CD4-positive, alpha-beta T cell treated with Interleukin-6 for 4 hours (primary cell): ENCODE results near the gene VIP.
"Not testable (repeated sequence)": the region's sequence is repeated elsewhere in the genome, so short reads cannot be mapped to it uniquely, and the experiment has no call there.

Source experiments
- DNase-seq: peaks from one replicate; pipeline ENCODE4 v3.0.0-alpha.2; 2020; ENCODE audit warnings: mixed read lengths

The VIP gene

DNA sequence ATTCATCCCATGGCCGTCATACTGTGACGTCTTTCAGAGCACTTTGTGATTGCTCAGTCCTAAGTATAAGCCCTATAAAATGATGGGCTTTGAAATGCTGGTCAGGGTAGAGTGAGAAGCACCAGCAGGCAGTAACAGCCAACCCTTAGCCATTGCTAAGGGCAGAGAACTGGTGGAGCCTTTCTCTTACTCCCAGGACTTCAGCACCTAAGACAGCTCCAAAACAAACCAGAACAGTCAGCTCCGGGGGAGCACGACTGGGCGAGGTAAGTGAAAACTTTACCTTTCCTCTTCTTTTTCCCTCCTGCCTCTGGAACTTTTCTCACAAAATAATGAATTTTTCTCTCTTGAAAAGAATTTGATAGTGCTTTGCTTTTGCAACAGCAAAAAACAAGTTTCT lies at the start of gene VIP:
Gene VIP (plus strand): TSS at position 104 of the 400 bp plus-strand sequence. CDS start 1,381 bp downstream, outside the sequence.
- DNase-seq = no peak

DNA sequence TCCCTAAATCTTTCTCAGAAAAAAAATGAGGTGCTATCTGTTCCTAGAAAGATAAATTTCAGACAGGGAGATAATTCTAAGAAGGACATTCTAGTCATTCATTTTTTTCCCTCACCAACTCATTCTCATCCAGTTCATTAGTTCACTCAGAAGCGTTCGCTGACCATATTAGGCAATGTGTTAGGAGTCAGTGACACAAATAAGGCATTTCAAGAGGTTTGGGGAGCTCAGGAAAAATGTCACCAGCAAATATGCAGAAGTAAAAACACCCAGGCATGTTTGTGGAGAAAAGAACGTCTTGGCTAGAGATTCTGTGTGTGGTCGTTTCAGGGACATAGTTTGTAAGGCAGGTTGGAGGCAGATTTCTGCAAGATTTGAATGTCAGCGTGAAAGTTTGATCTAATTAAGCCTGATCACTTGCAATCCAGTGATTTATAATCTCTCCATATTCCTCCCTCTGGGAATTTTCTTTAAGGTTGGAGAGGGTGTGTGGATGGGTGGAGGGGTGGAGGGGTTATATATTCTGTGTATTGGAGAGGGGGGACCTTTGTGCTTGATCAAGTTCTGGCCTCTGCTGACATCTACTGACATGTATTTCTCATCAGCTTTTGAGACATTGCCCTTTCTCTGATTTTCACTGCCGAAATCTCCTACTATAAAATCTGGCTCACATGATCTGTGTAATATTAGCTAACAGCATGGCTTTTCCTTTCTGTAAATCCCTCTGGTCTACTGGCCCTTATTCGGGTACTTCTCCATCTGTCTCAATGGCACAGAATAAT lies 49.3 kb upstream of the VIP start:
- no peak for DNase-seq

DNA sequence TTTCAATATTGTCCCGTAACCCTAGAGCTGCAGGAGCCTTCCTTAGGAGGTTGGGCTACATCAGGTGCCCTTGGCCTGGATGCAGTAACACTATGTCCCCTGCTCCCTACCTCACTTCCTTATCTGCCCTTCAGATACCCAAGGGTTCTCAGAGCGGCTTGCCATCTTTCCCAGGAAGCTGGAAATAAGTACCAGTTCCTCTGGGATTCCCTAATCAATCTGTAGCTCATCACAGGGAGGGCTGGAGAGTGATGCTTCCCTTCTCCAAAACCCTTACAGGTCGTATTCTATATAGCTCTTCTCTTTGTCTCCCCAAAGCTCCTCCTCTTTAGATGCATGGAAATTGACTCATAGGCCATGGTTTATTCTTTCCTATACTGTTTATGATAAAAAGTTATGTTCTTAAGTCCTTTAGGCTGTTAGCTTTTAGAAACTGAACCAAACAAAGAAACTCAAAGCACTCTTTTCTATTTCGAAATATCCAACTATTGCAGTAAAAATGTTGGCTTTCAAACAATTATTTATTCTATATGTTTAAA lies 48.7 kb upstream of the VIP start:
- DNase-seq = no peak

DNA sequence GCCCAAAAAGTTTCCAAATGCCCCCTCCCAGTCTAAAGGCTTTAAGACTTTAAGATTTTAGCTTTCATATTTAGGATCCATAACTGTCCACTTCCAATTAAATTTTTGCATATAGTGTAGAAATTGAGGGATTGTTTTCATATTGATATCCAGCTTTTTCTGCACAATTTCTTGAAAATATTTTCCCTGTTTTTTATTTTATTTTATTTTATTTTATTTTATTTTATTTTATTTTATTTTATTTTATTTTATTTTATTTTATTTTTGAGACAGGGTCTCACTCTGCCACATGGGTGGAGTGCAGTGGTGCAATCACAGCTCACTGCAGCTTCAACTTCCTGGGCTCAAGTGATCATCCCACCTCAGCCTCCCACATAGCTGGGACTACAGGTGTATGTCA lies 46.8 kb upstream of the VIP start:
- not testable (repeated sequence) for DNase-seq

DNA sequence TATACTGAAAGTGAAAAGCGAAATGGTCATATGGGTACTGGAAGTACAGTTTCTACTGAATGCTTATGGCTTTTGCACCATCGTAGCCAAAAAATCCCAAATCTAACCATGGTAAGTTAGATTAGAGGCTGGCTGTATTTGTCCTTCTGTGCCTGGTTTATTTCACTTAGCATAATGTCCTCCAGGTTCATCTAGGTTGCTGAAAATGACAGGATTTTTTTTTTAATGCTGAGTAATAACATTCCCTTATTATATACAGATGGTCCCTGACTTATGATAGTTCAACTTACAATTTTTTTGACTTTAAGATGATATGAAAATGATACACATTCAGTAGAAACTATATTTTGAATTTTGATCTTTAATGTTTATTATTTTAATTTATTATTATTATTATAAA lies 45.3 kb upstream of the VIP start:
- DNase-seq = no peak

DNA sequence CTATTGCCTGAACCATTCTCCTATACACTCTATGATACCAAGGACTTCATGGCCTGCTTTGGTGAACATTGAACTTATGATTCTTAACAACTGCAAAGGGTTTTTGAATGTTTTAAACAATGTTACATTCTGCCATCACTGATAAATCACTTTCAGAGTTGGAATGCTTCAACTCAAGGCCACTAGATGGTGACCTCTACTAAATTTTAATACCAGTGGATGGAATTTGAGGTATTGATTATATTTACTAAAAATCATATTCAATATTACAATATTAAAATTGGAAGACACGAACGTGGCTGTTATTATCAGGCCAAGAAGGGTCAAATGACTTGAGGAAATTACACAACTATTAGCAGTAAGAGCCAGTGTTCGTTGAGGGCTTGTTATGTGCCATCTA lies 34.3 kb upstream of the VIP start:
- no peak for DNase-seq

DNA sequence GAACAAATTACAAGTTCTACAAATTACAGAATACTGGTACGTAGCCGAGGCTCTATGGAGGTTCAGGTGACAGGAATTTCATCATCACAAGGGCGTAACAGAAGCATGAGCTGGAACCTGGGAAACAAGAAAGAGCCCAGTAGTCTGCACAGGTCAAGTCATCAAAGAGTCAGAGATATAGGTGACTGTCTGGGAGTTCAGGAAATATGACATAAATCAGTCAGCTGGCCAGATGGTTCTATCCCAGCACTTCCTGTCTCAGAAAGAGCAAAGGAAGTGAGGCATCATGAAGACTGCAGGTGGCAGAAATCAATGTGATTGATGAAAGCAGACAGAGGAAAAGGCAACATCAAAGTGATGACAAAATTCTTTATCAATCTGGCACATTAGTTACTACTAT lies 29.6 kb upstream of the VIP start:
- no peak for DNase-seq

DNA sequence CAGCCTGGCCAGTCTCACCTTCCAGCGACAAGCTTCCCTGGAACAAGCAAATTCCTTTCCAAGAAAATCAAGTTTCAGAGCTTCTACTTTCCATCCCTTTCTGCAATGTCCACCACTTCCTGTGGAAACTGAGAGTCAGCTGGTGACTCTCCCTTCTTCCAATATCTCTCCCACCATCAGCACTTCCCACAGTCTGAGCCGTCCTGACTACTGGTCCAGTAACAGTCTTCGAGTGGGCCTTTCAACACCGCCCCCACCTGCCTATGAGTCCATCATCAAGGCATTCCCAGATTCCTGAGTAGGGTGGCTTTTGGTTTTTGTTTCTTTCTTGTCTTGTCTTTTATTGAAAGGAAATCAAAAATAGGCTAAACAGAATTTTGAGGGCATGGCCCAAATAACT lies 28.6 kb upstream of the VIP start:
- DNase-seq = no peak

DNA sequence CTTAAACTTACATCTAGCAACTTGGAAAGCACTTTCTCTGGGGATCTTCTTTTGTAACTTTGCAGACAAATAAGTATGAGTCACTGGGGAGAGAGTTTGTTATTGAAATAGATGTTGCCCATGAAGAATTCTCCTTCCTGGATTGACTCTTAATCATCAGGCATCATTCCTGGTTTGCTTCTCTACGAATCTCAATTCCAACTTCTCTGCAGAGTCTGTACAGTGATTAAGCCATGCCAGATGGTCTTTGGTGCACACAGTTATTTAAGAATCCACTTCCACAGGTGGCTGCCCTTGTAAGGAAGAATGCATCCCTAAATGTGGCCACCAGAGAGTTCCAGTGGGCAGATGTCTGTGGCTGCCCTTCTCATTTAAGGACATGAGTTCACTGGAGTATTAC lies 27.2 kb upstream of the VIP start:
- DNase-seq = no peak

DNA sequence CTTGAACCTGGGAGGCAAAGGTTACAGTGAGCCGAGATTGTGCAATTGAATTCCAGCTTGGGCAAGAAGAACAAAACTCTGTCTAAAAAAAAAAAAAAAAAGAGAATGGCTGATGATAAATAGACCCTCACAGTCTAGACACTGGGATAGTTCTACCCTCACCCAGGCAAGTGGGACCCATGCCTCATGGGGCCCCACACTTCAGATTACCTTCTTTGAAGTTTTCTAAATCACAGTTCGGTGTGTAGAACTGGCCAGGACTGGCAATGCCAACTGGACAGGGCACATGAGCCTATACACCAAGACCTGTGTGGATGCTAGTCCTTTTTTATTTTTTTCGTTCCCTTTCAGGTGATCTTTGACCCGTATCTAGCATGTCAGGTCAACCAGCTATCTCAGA lies 24.3 kb upstream of the VIP start:
- DNase-seq = no peak

DNA sequence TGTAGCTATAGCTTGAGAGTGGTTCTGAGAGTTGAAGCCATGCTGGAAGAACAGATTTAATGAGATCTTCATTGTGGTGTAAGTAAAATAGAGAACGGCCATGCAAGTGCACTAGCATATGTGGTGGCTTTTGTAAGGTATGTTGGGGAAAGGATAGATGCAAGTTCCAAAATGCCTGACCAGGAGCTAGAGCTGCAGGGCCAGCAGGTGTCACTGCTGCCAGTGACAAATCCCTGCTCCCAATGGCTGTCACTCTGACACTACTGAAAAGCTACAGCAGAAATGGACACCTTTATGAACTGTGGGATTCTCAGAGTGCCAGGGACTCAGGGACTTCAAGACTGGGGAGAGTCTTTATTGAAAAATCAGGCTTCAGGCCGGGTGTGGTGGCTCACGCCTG lies 23.1 kb upstream of the VIP start:
- DNase-seq = no peak

DNA sequence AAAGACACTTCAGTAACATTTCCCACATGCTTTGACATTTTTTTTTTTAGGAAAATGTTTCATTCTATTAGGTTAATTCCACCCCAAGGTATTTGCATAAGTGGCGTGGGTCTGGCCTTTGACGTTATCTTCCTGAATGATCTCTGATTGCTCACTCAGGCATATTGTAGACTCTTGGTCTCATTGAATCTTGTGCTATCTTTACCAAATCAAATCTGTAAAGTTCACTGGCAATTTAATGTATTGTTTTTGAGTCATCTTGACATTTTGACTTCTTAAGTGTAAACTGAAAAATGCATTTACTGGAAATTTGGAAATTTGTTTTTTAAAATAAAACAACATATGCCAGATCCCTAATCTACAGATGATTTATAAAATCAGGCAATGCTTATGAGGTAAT lies 16.0 kb upstream of the VIP start:
- DNase-seq = no peak

DNA sequence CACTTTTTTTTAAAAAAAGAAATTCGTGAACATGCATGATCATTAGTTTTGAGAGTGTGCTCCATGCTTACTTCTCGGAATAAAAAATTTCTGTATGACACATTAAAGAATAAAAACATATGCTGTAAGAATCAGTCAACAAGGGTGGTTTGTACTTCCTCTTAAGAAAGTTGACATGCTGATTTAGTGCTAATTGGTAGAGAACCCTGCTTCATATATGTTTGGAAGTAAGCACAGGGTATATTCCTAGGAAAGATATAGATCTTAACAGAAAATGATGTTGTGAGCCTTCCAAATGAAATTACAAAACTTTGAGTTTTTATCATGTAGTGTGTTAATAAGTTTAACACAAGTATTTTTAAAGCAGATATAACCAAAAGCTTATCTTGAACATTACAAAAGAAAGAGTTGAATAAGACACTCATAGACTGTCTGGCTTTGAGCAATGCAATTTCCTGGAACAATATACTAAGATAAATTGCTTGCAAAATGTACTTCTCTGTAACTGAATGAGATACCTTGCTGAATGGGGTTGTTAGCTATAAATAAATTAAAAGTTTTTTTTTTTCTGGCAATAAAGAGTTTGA lies 13.8 kb upstream of the VIP start:
- DNase-seq = no peak

DNA sequence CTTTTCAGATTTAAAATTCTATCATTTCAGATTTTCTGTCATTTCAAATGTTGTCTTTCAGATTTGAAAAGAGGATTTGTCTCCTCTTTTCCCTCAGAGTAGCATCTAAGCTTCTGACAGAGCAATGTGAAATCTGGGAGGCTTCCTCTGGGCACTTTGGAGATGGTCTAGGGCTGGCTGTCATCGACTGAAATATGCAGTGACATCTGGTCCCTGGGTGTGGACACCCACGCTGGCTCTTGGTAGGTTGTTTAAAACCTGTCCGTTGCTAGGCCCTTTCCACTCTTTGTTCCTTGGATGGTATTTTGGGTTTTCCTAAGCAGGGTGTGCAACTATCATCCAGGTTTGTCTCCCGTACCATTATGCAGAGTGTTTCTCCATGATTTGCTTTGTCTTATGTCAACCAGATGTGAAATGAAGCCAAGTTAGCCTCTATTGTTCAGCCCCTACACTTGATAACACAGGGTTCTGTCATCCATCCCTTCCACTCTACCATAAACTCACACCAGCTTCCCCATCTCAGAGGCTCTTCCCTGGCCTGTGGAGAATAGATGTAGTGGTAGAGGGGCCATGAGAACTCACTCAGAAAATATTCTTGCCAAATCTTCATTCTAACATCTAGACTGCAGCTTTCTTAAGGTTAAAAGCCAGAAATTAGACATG lies 5.0 kb upstream of the VIP start:
- DNase-seq = no peak

DNA sequence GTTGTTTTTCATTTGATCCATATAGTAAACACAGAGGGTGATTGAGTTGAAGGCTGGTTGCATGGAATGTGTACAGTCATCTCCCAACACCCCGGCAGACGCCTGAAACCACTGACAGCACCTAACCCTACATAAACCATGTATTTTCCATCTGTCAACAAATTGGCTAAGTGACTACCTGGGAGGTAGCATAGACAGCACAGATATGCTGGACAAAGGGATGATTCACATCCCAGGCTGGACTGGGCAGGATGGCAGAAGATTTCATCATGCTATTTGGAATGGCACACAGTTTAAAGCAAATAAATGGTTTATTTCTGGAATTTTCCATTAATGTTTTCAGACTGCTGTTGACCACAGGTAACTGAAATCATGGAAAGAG lies 4.4 kb upstream of the VIP start:
- no peak for DNase-seq

DNA sequence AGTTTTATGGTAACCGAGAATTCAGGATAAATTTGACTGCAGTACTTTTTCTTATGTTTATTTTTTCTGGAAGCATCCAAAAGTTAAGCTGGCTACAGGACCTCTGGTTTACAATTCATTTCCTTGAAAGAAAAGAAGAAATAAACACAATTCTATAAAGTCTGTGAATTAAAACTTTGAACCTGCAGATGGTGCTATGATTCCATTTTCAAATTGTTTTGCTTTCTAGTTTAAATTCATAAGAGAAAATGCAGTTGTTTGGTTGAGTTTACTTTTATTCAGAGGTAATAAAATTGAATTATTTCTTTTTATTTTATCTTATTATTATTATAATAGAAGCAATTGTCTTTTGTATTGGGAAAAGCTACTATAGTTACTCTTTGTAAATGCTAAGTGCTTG lies 1.8 kb upstream of the VIP start:
- DNase-seq = no peak

DNA sequence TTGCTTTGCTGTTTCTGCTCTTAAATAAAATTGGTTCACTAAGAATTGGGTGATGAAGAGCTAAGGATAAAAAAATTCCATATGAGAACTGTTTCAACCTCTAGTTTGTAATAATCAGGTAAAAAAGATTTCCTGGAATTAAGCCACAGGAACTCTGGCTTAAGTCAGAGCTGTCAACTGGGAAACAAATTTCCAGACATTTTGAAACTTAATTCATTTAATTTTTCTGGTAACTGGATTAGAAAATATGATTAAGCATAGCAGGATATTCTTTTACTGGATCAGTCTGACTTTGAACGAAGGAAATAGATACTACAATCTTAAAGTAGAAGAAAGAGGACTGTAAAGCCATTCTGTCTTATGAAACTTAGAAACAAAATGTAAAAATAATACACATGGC lies 1.3 kb upstream of the VIP start:
- no peak for DNase-seq

DNA sequence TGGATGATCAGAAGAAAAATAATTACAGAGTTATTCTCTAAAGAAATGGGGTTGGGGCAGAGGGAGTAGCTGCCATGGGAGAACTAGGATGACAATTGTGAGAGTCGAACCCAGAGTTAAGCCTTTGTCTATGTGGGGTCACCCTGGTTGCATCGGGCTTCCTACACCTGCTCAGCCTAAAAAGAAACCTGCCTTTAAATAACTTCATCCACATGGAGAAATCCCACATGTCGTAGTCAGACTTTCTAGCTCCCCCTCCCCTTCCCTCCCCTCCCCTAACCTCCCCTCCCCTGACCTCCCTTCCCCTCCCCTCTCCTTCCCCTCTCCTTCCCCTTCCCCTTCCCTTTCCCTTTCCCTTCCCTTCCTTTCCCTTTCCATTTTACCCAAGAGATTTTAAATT lies 14.7 kb downstream of the VIP start:
- DNase-seq = no peak

DNA sequence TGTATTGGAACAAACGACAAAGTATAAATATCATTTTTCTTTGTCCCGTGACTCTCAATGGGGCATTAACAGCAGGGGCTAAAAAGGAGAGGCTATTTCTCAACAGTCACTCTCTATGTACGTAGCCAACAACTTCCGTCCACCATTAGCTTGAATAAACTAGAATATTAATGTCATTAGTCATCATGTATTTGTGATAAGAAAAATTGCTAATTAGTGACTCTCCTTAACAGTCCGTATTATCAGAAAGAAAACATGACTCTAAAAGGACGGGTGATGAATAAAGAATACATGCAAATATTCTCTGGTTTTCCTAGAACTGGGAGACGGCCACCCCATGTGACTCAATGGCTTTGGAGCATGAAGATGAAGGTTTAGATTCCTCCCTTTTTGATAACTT lies 18.6 kb downstream of the VIP start:
- no peak for DNase-seq

DNA sequence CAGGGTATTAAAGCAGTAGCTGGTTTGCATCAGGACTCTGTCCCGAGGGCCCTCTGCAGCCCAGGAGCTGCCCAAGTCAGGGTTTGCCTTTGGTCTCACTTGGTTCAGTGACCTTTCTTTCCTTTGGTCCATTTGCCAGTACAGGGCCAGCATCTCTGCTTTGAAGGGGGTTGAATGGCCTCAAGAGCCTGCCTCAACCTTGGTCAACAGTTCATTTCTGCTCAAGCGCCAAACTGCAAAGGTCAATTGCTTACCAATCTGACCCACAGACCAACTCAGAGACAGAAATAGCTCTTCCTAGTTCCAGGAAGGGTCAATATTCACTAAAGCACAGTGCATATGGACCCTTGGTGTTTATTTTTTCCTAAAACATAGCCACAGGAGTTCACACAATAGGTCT lies 19.4 kb downstream of the VIP start:
- no peak for DNase-seq

DNA sequence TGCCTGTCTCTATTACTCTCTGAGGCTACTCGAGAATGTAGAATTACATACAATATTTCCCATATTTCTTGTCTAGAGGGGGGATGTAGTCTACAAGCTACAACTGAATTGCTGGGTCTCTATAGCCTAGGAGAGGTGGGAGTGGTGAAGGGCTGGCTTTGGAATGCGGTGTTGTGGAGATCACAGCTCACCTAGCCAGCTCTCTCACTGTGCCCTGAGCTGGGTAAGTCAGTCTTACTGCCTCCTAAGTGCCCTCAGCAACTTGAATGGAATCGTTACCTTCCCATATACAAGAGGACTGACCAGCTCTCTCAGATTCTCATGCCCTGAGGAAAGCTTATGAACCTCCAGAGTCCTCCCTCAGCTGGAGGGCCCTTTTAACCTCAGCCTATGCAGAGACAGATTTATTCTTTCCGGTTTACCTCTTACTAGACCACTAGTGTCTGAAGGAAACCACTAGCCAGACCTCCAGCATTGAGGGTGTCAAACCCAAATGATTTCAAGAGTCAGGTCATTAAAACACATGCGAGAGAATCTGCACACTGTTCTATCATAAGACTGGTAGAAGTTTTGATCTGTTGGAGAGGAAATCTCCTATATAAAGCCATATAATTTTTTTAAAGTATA lies 20.6 kb downstream of the VIP start:
- DNase-seq = no peak

DNA sequence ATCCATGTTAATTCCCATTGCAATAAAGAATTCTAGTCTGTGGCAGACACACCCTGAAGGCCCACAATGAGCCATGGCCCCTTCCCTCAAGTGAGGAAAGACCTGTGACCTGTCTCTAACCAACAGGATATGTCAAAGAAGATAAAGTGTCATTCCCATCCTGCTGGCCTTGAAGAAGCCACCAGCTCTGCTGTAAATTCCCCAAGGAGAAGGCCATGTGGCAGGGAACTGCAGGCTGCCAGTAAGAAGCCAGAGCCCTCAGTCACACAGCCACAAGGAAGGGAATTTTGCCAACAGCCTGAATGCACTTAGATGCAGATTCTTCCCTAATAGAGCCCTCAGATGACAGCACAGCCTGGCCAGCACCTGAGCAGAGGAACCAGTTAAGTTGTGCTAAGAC lies 24.8 kb downstream of the VIP start:
- DNase-seq = no peak

DNA sequence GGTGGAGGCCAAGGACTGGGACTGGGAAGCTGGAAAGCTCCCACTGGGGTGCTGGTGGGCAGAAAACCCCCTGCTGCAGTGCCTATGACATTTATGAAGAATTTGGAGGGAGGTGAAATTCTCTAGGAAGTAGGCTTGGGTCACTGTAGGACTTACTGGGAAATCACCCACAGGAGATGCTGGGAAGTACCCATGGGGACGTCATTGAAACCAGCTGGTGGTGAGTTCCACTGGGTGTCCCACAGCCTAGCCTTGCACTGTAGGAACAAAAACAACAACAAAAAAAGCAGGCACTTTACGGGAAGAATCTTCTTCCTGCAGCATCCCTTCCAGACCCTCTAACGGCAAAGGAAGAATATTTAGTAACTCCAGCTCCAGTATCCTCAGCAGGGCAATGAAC lies 26.2 kb downstream of the VIP start:
- DNase-seq = no peak
